Transverse colon (tissue), 4 donors: ENCODE measurements around the gene HIP1. TPM values are rescaled to one million over a fixed set of nuclear protein-coding genes. Genes with fewer than 3 reads are reported as not detected.

Experiments used
- DNase-seq: peaks from one replicate; pipeline ENCODE4 v3.0.0-alpha.2; 2019
- H3K27ac ChIP-seq, 4 donors: fragments of 200-600 bp; sonication (generic); 2 replicates each; pipeline ENCODE4 v1.5.1; 2016 to 2018; ENCODE audit warnings: inconsistent platforms in 4 of 4
- H3K27me3 ChIP-seq: fragments of 200-600 bp; sonication (generic); 2 replicates; pipeline ENCODE4 v1.5.1; 2017; ENCODE audit warnings: inconsistent platforms
- H3K36me3 ChIP-seq, 4 donors: fragments of 200-600 bp; sonication (generic); 2 replicates each; pipeline ENCODE4 v1.5.1; 2017 to 2019; ENCODE audit warnings: inconsistent platforms in 4 of 4
- H3K4me1 ChIP-seq, 4 donors: fragments of 200-600 bp; sonication (generic); 2 replicates each; pipeline ENCODE4 v1.5.1; 2017 to 2020; ENCODE audit warnings: inconsistent platforms in 4 of 4
- H3K4me3 ChIP-seq, 4 donors: fragments of 200-600 bp; sonication (generic); 1 replicate in 1 of 4; 2 replicates in 3 of 4; pipeline versions ENCODE4 v1.5.1 to v1.6.1; 2017 to 2019; ENCODE audit warnings: inconsistent platforms in 4 of 4
- H3K9me3 ChIP-seq, 2 donors: fragments of 200-600 bp; sonication (generic); 2 replicates each; pipeline ENCODE4 v1.5.1; 2017 to 2019; ENCODE audit warnings: inconsistent platforms in 2 of 2
- CTCF ChIP-seq, 5 experiments: fragments of 200-600 bp in 3 of 5; fragments of 450-650 bp in 2 of 5; sonication (generic) in 3 of 5; IDR thresholded peaks; 1 replicate in 2 of 5; 2 replicates in 3 of 5; pipeline ENCODE4 v1.5.1; 2016 to 2017; ENCODE audit warnings: antibody characterized with exemption in 5 of 5, inconsistent platforms in 3 of 5, mild to moderate bottlenecking in 2 of 5, moderate library complexity in 1 of 5
- EP300 ChIP-seq: sonication (generic); formaldehyde crosslinking; IDR thresholded peaks from one replicate; pipeline ENCODE4 v1.6.1; 2017; ENCODE audit warnings: antibody characterized with exemption, low read depth
- POLR2A ChIP-seq: fragments of 450-650 bp; IDR thresholded peaks from one replicate; pipeline ENCODE4 v1.6.1; 2016; ENCODE audit warnings: antibody characterized with exemption, mild to moderate bottlenecking, moderate library complexity
- POLR2AphosphoS5 ChIP-seq, 3 donors: sonication (generic); formaldehyde crosslinking; IDR thresholded peaks; one replicate each; pipeline ENCODE4 v1.6.1; 2016; ENCODE audit warnings: antibody characterized with exemption in 3 of 3
- WGBS, 2 donors: methylation state at CpG; one replicate each; pipeline ENCODE4 v1.1.5; 2018; ENCODE audit warnings: low coverage in 1 of 2; 5-methylcytosine and 5-hydroxymethylcytosine counted together
- in situ Hi-C, 4 donors: fragments of 200-750 bp; cut with MboI; loops; one replicate each; pipeline versions ENCODE4 v1.15.0 to v1.15.1; 2017; ENCODE audit warnings: low sequenced_read_pairs in 3 of 4, low pct_ligation_motif_present in 1 of 4, low pct_unique_long_range_greater_than_20kb in 1 of 4
- intact Hi-C: fragments of 100-400 bp; cut with DNase I; formaldehyde crosslinking; loops from one replicate; pipeline ENCODE4 v1.15.1; 2023; ENCODE audit warnings: low total_unique reads
- total RNA-seq, 4 donors: library from RNA; depleted of rRNA; stranded (reverse); fragments of >200 nt; gene quantifications; one replicate each; pipeline ENCODE4 v1.1.0, GENCODE V29; 2016

The HIP1 gene
- total RNA-seq, 4 donors from 2014 or later = 3.7 to 20.1 (median 4.7) TPM

GRCh38 chr7:75739796-75740672 lies 1.3 kb upstream of the HIP1 start:
- Histone ChIP-seq H3K27me3 (no peaks in the 10 kb centered on the region), H3K4me1 (peaks cover 0 to 33% (median 23%) of the 10 kb centered on the region in 4 donors), H3K9me3 (no peaks in the 10 kb centered on the region), H3K27ac (peak overlapping the region; percentile 89 to 94 (median 93)), H3K36me3 (no peaks in the 10 kb centered on the region), H3K4me3 (peak overlapping the region; percentile 60 to 92 (median 84))
- intact Hi-C loops = no loop called here
- no peak for DNase-seq
- TF ChIP-seq POLR2A (peak; percentile 2), EP300 (no peak)
- 2 to 59% methylated on average over 6 to 26 of the region's 26 CpGs for WGBS, 2 donors
- in situ Hi-C loops = no loop called here

GRCh38 chr7:75738975-75739795 lies 444 bp upstream of the HIP1 start:
- WGBS, 2 donors = 0% methylated on average over 55 of the region's 89 CpGs; no CpG with 5 or more reads in 1 of the 2 donors
- H3K27ac ChIP-seq = peak overlapping the region; percentile 89 to 94 (median 93)
- intact Hi-C loops (no loop called here), in situ Hi-C loops (no loop called here)
- peak overlapping the region; percentile 60 to 95 (median 86) for H3K4me3 ChIP-seq
- H3K36me3 ChIP-seq = no peaks in the 10 kb centered on the region
- H3K9me3 ChIP-seq = no peaks in the 10 kb centered on the region
- no peaks in the 10 kb centered on the region for H3K27me3 ChIP-seq
- peak; percentile 100 for DNase-seq
- H3K4me1 ChIP-seq = peaks cover 0 to 33% (median 23%) of the 10 kb centered on the region in 4 donors
- no peak for TF ChIP-seq EP300
- TF ChIP-seq POLR2AphosphoS5 (IDR thresholded peaks at IDR 0.05) = peak in 2 of 3 donors; percentile 29 to 43
- TF ChIP-seq POLR2A = peak; percentile 34
- TF ChIP-seq CTCF (IDR thresholded peaks at IDR 0.05) = peak in 3 of 5 experiments; percentile 4 to 30 (median 7)

- DNase-seq = peak; percentile 22
- WGBS, 2 donors = 11 to 20% methylated on average over 3 to 18 of the region's 18 CpGs
These were observed 711 bp downstream of the HIP1 start for GRCh38 chr7:75737856-75738603.

More at GRCh38 chr7:75737856-75738603, 711 bp downstream of the HIP1 start:
- H3K9me3 ChIP-seq = no peaks in the 10 kb centered on the region
- H3K4me1 ChIP-seq = peaks cover 0 to 23% (median 20%) of the 10 kb centered on the region in 4 donors
- TF ChIP-seq POLR2A = no peak
- no peak for TF ChIP-seq EP300
- no peak for TF ChIP-seq POLR2AphosphoS5 (IDR thresholded peaks at IDR 0.05)
- no peak for TF ChIP-seq CTCF (IDR thresholded peaks at IDR 0.05)
- H3K27ac ChIP-seq = peak overlapping the region; percentile 83 to 94 (median 89)
- intact Hi-C loops = no loop called here
- H3K36me3 ChIP-seq = no peaks in the 10 kb centered on the region
- no peaks in the 10 kb centered on the region for H3K27me3 ChIP-seq
- H3K4me3 ChIP-seq = peak overlapping the region; percentile 60 to 95 (median 86)
- in situ Hi-C loops = no loop called here
